DOHH2 (cell line): ENCODE results near the gene FNDC3B.

Experiments
- H3F3A ChIP-seq: fragments of 200-600 bp; sonication (generic), shearing (Covaris generic); 2 replicates; pipeline ENCODE4 v1.6.0; 2016; ENCODE audit warnings: antibody characterized with exemption, mild to moderate bottlenecking; ENCODE audit not compliant: control insufficient read depth, insufficient read depth
- H3K27ac ChIP-seq: fragments of 200-600 bp; sonication (generic); 2 replicates; pipeline ENCODE4 v1.5.1; 2014; ENCODE audit warnings: low read depth, mild to moderate bottlenecking, low read length, moderate library complexity
- H3K27me3 ChIP-seq: fragments of 200-600 bp; sonication (generic); 2 replicates; pipeline ENCODE4 v1.6.1; 2014; ENCODE audit warnings: mild to moderate bottlenecking, low read length, mixed read lengths; ENCODE audit not compliant: control insufficient read depth
- H3K36me3 ChIP-seq: fragments of 200-600 bp; sonication (generic); 2 replicates; pipeline ENCODE4 v1.6.1; 2014; ENCODE audit warnings: mild to moderate bottlenecking, low read length, moderate library complexity, mixed read lengths; ENCODE audit not compliant: control insufficient read depth
- H3K4me1 ChIP-seq: fragments of 200-600 bp; sonication (generic); 2 replicates; pipeline ENCODE4 v1.6.1; 2014; ENCODE audit warnings: mild to moderate bottlenecking, low read length, mixed read lengths; ENCODE audit not compliant: control insufficient read depth
- H3K4me2 ChIP-seq: fragments of 200-600 bp; sonication (generic); 2 replicates; pipeline ENCODE4 v1.6.0; 2014; ENCODE audit warnings: mild to moderate bottlenecking, low read length, moderate library complexity
- H3K4me3 ChIP-seq: fragments of 200-600 bp; sonication (generic); 2 replicates; pipeline ENCODE4 v1.5.1; 2014; ENCODE audit warnings: mild to moderate bottlenecking, low read length, mixed read lengths
- H3K79me2 ChIP-seq: fragments of 200-600 bp; sonication (generic); 2 replicates; pipeline ENCODE4 v1.6.1; 2014; ENCODE audit warnings: mild to moderate bottlenecking, low read length, mixed read lengths; ENCODE audit not compliant: control insufficient read depth
- H3K9me2 ChIP-seq: fragments of 200-600 bp; sonication (generic); replicated peaks from 2 replicates; pipeline ENCODE4 v1.6.1; 2014; ENCODE audit warnings: mild to moderate bottlenecking, low read length, mixed read lengths; ENCODE audit not compliant: control insufficient read depth
- H3K9me3 ChIP-seq: fragments of 200-600 bp; sonication (generic); 2 replicates; pipeline ENCODE4 v1.6.1; 2014; ENCODE audit warnings: antibody characterized with exemption, low read length, mixed read lengths; ENCODE audit not compliant: control insufficient read depth, insufficient read depth
- H4K20me1 ChIP-seq: fragments of 200-600 bp; sonication (generic); 2 replicates; pipeline ENCODE4 v1.6.0; 2014; ENCODE audit warnings: low read depth, mild to moderate bottlenecking, antibody characterized with exemption, low read length, moderate library complexity; ENCODE audit not compliant: control insufficient read depth, insufficient read depth
- EZH2phosphoT487 ChIP-seq: fragments of 200-600 bp; sonication (generic); IDR thresholded peaks from 2 replicates; pipeline ENCODE4 v1.6.1; 2017; ENCODE audit warnings: borderline replicate concordance, mild to moderate bottlenecking, antibody characterized with exemption, low read length, moderate library complexity, mixed read lengths
- TF ChIP-seq, protein P1 (sequence below): fragments of 200-600 bp; sonication (generic); IDR thresholded peaks from one replicate; pipeline ENCODE4 v1.5.1; 2014; ENCODE audit warnings: antibody characterized with exemption, mild to moderate bottlenecking, low read depth, low read length; ENCODE audit not compliant: poor library complexity, severe bottlenecking

FNDC3B gene

DNA sequence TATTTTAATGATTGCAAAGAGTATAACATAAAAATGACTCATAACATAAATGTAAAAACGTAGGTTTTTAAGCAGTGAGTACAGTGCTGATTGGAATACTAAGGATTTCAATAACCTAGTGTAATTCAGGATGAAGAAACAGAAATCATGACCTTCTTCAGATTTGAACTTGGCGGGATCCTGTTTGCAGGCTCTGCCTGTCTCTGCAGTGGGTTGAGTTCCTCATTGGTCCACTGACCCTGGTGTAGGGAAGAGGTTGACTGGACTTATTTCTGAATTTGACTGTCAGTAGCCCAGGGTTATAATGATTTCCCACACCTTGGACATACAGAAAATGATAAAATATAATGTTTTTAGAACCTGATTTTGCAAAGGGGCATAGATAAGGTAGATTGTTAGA is 171.7 kb downstream of the FNDC3B start:
- Histone ChIP-seq H3K27ac (no peak overlapping the region), H3K27me3 (no peaks in the 10 kb centered on the region), H3K79me2 (no peaks in the 10 kb centered on the region), H3K36me3 (no peaks in the 10 kb centered on the region), H3K4me3 (no peak overlapping the region), H3K4me1 (no peaks in the 10 kb centered on the region), H3F3A (no peaks in the 10 kb centered on the region), H3K9me2 (no peaks in the 10 kb centered on the region), H4K20me1 (no peaks in the 10 kb centered on the region), H3K9me3 (no peaks in the 10 kb centered on the region), H3K4me2 (no peak overlapping the region)
- TF ChIP-seq EZH2phosphoT487 = no peak
- TF ChIP-seq, protein P1, sequence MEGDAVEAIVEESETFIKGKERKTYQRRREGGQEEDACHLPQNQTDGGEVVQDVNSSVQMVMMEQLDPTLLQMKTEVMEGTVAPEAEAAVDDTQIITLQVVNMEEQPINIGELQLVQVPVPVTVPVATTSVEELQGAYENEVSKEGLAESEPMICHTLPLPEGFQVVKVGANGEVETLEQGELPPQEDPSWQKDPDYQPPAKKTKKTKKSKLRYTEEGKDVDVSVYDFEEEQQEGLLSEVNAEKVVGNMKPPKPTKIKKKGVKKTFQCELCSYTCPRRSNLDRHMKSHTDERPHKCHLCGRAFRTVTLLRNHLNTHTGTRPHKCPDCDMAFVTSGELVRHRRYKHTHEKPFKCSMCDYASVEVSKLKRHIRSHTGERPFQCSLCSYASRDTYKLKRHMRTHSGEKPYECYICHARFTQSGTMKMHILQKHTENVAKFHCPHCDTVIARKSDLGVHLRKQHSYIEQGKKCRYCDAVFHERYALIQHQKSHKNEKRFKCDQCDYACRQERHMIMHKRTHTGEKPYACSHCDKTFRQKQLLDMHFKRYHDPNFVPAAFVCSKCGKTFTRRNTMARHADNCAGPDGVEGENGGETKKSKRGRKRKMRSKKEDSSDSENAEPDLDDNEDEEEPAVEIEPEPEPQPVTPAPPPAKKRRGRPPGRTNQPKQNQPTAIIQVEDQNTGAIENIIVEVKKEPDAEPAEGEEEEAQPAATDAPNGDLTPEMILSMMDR = no peak

DNA sequence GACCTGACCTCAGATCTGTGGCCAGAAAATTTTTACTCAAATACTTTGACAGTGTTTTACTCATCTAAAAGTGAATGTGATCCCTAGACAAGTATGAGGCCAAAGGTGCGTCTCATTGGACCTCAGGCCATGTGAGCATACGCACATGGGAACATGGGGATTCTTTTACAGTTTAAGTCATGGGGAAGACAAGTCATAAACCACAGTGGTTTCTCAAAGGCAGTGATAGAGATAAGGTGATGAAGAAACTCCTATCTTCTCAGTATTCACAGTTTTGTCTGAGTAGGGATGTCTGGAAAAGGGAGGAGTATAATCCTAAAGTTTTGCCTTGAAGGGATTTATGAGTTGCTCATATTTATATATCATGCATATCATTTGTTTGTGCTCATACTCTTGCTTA is 173.8 kb downstream of the FNDC3B start:
- no peaks in the 10 kb centered on the region for H3K79me2 ChIP-seq
- no peaks in the 10 kb centered on the region for H3K4me1 ChIP-seq
- H3K4me3 ChIP-seq = no peak overlapping the region
- H3F3A ChIP-seq = no peaks in the 10 kb centered on the region
- H3K9me3 ChIP-seq = no peaks in the 10 kb centered on the region
- no peak for TF ChIP-seq EZH2phosphoT487
- TF ChIP-seq, protein P1 = no peak
- no peaks in the 10 kb centered on the region for H3K9me2 ChIP-seq
- H3K27me3 ChIP-seq = no peaks in the 10 kb centered on the region
- no peaks in the 10 kb centered on the region for H4K20me1 ChIP-seq
- H3K36me3 ChIP-seq = no peaks in the 10 kb centered on the region
- no peak overlapping the region for H3K27ac ChIP-seq
- no peak overlapping the region for H3K4me2 ChIP-seq

DNA sequence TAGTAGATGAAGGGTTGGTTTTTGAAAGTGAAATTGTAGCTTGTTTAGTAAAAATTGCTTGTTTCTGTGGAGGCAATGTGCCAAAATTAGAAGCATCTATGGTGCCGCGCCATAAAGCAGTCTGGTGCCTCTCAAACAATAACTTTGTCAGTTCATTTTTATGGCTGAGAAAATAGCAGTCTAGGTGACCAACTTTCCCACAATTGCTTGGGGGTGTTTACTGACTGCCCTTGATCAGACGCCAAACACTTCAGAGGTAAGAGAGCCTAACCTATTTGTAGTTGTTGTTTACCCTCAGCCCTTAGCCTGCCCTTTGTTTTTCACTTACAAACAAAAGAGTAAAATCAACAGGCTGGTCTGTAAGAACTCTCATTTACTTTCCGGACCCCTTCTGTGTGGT is 174.5 kb downstream of the FNDC3B start:
- Histone ChIP-seq H3K27me3 (no peaks in the 10 kb centered on the region), H3K9me3 (no peaks in the 10 kb centered on the region), H3K4me3 (no peak overlapping the region), H3K9me2 (no peaks in the 10 kb centered on the region), H4K20me1 (no peaks in the 10 kb centered on the region), H3K79me2 (no peaks in the 10 kb centered on the region), H3K4me2 (no peak overlapping the region), H3K4me1 (no peaks in the 10 kb centered on the region), H3F3A (no peaks in the 10 kb centered on the region), H3K36me3 (no peaks in the 10 kb centered on the region), H3K27ac (no peak overlapping the region)
- TF ChIP-seq, protein P1 = no peak
- no peak for TF ChIP-seq EZH2phosphoT487

- TF ChIP-seq, protein P1 = no peak
- no peak for TF ChIP-seq EZH2phosphoT487
- H3K27ac ChIP-seq = no peak overlapping the region
- H3K36me3 ChIP-seq = no peaks in the 10 kb centered on the region
- H3K27me3 ChIP-seq = no peaks in the 10 kb centered on the region
- H3F3A ChIP-seq = no peaks in the 10 kb centered on the region
- H3K4me3 ChIP-seq = no peak overlapping the region
- no peaks in the 10 kb centered on the region for H3K9me3 ChIP-seq
- no peaks in the 10 kb centered on the region for H3K4me1 ChIP-seq
- no peaks in the 10 kb centered on the region for H4K20me1 ChIP-seq
- H3K4me2 ChIP-seq = no peak overlapping the region
- no peaks in the 10 kb centered on the region for H3K79me2 ChIP-seq
- H3K9me2 ChIP-seq = no peaks in the 10 kb centered on the region
These were observed 176.9 kb downstream of the FNDC3B start for GRCh38 chr3:172216267-172216666.
